ENCODE data around the gene ABCC6. TPM values are rescaled to one million over a fixed set of nuclear protein-coding genes. Genes with fewer than 3 reads are reported as not detected.

The ABCC6 gene
- total RNA-seq, 1 experiment from 2014 or later, result 1.1 TPM

GRCh38 chr16:16185095-16185494, 38.2 kb downstream of the ABCC6 start:
- H3K79me1 ChIP-seq (ENCODE audit: insufficient read depth, low read depth, low read length, poor library complexity, severe bottlenecking), result no peaks in the 10 kb centered on the region
- H3K14ac ChIP-seq (ENCODE audit: insufficient read depth, low read length), result no peak overlapping the region
- no peak overlapping the region for H3K27ac Mint-ChIP-seq
- no peak overlapping the region for H3K56ac ChIP-seq (ENCODE audit: insufficient read length, low read depth, low read length)
- H4K20me1 ChIP-seq (ENCODE audit: control insufficient read depth, insufficient read depth, insufficient read length), result no peaks in the 10 kb centered on the region
- no peak overlapping the region for H2AK5ac ChIP-seq (ENCODE audit: insufficient read length, low read length)
- H3K4me3 Mint-ChIP-seq, result no peak overlapping the region
- no peak overlapping the region for H2BK12ac ChIP-seq (ENCODE audit: insufficient read length, low read depth, low read length)
- no peaks in the 10 kb centered on the region for H3K4me1 ChIP-seq (ENCODE audit: insufficient read depth, low read length)
- no peaks in the 10 kb centered on the region; a peak in 1 of 7 replicates for H3K36me3 Mint-ChIP-seq (ENCODE audit: insufficient read depth in 1 of 3, low read depth in 3 of 3)
- no peak overlapping the region for H4K5ac ChIP-seq (ENCODE audit: insufficient read length, low read depth, low read length)
- H2BK5ac ChIP-seq (ENCODE audit: insufficient read length, low read length), result no peak overlapping the region
- no peak overlapping the region for H3K27ac ChIP-seq (ENCODE audit: insufficient read length, low read depth, low read length)
- H2BK15ac ChIP-seq (ENCODE audit: low read depth, low read length), result no peak overlapping the region
- H3K27me3 ChIP-seq (ENCODE audit: insufficient read depth, low read length), result no peaks in the 10 kb centered on the region
- H3K79me2 ChIP-seq (ENCODE audit: insufficient read depth, low read length), result no peaks in the 10 kb centered on the region
- no peak overlapping the region for H4K91ac ChIP-seq (ENCODE audit: insufficient read length, low read depth, low read length)
- no peak overlapping the region for H3K4ac ChIP-seq (ENCODE audit: low read depth, low read length)
- TF ChIP-seq CTCF (conservative IDR thresholded peaks at IDR 0.05), result no peak
- no peak overlapping the region for H2BK20ac ChIP-seq (ENCODE audit: low read depth, low read length, poor library complexity, severe bottlenecking)
- DNase-seq, result no peak
- peaks cover 4 to 5% of the 10 kb centered on the region in 2 experiments for H3K4me1 Mint-ChIP-seq
- H3K9me3 Mint-ChIP-seq, result peaks cover 0 to under 1% of the 10 kb centered on the region in 2 experiments; a peak in 2 of 5 replicates
- H3K18ac ChIP-seq (ENCODE audit: insufficient read length, low read depth, low read length), result no peak overlapping the region
- no peak overlapping the region for H2BK120ac ChIP-seq (ENCODE audit: low read depth, low read length, poor library complexity, severe bottlenecking)
- H3K27me3 Mint-ChIP-seq (ENCODE audit: low read depth), result peaks cover 2% of the 10 kb centered on the region; the same call in 1 of the 2 replicates
- H3T11ph ChIP-seq (ENCODE audit: low read length), result no peak overlapping the region
- H2AFZ ChIP-seq (ENCODE audit: low read length), result no peak overlapping the region
- H3K9me3 ChIP-seq (ENCODE audit: control insufficient read depth, low read depth, low read length), result no peaks in the 10 kb centered on the region
- H4K8ac ChIP-seq (replicated peaks; ENCODE audit: insufficient read length, low read depth, low read length), result no peak overlapping the region
- H3K23me2 ChIP-seq (ENCODE audit: insufficient read length, low read depth, low read length, poor library complexity, severe bottlenecking), result no peaks in the 10 kb centered on the region
- no peak overlapping the region for H3K9ac ChIP-seq (ENCODE audit: extremely low read depth, insufficient read length, low read length)
- H3K23ac ChIP-seq (ENCODE audit: insufficient read length, low read depth, low read length), result no peak overlapping the region
- no CpG with 5 or more reads among the region's 4 CpGs for WGBS (ENCODE audit: extremely low coverage, insufficient read length, low lambda C conversion rate)
- H3K4me2 ChIP-seq (ENCODE audit: insufficient read depth, insufficient read length, low read length), result no peak overlapping the region
